ENCODE measurements around the gene MADD. TPM values are rescaled to one million over a fixed set of nuclear protein-coding genes. Genes with fewer than 3 reads are reported as not detected.

MADD gene
- total and polyA plus RNA-seq, 2 donors (not counting 3 experiments of a cell fraction or from before 2014, with no cell fraction given): 35.3 to 36.8 TPM

- CTCF ChIA-PET: interaction anchor here (1.0 to 1.9 kb wide), 4 partner anchors 8 to 20 kb away, joined by 3 to 6 read pairs (median 4); partner anchors contain the start of genes ACP2 and DDB2
- no peaks in the 10 kb centered on the region for H3K79me2 ChIP-seq (ENCODE audit: control insufficient read depth, insufficient read depth, low read length)
- no peak overlapping the region for H3K4me2 ChIP-seq (ENCODE audit: insufficient read depth, low read length)
- no peak for TF ChIP-seq GATA2 (IDR thresholded peaks at IDR 0.05; ENCODE audit: insufficient read depth, insufficient read length, low read depth, low read length)
- no peak for TF ChIP-seq FOS (IDR thresholded peaks at IDR 0.05; ENCODE audit: borderline replicate concordance, insufficient read depth, low read length)
- no peak for TF ChIP-seq POLR2A (IDR thresholded peaks at IDR 0.05; ENCODE audit: low read depth, low read length)
- TF ChIP-seq MYC (IDR thresholded peaks at IDR 0.05; ENCODE audit: low read depth, low read length): no peak
- no peak for TF ChIP-seq JUN (IDR thresholded peaks at IDR 0.05; ENCODE audit: borderline replicate concordance, insufficient read depth, insufficient read length, low read depth)
- TF ChIP-seq POLR2AphosphoS5 (IDR thresholded peaks at IDR 0.05; ENCODE audit: insufficient read depth, low read depth, low read length): no peak
- TF ChIP-seq CTCF (IDR thresholded peaks at IDR 0.05; ENCODE audit: extremely low read depth in 1 of 2, insufficient read depth in 1 of 2, low read depth in 1 of 2, low read length in 2 of 2): no peak
- TF ChIP-seq EZH2 (IDR thresholded peaks at IDR 0.05; ENCODE audit: borderline replicate concordance, low read depth, low read length, severe bottlenecking): no peak
- no peak for TF ChIP-seq MAX (IDR thresholded peaks at IDR 0.05; ENCODE audit: insufficient read depth, insufficient read length)
- no peaks in the 10 kb centered on the region for H3K9me1 ChIP-seq (replicated peaks; ENCODE audit: control insufficient read depth, extremely low read depth, insufficient read depth, low read length)
- no peak overlapping the region for H2AFZ ChIP-seq (ENCODE audit: low read depth, low read length)
- H3K9me3 ChIP-seq (replicated peaks; ENCODE audit: control insufficient read depth, insufficient read depth, low read length): no peaks in the 10 kb centered on the region
- dilution Hi-C loops (cut with MboI; ENCODE audit: extremely low pct_ligation_motif_present, low sequenced_read_pairs): no loop called here
- H3K27me3 ChIP-seq (ENCODE audit: control insufficient read depth in 2 of 2, insufficient read depth in 2 of 2, low read length in 2 of 2): no peaks in the 10 kb centered on the region
- H3K4me1 ChIP-seq (ENCODE audit: control insufficient read depth, extremely low read depth, insufficient read depth, low read length): no peaks in the 10 kb centered on the region
- peaks cover 6 to 10% of the 10 kb centered on the region in 2 experiments for H3K36me3 ChIP-seq (ENCODE audit: control insufficient read depth in 2 of 2, extremely low read depth in 1 of 2, insufficient read depth in 2 of 2, low read length in 2 of 2)
- no TSS peak for BruUV-seq (replicated peaks)
- no peak overlapping the region for H3K27ac ChIP-seq (ENCODE audit: insufficient read depth, low read depth, low read length)
- DNase-seq (ENCODE audit: low read depth, low spot score) (no peak), FAIRE-seq (no peak)
- POLR2A ChIA-PET: no interaction called here
- no peak overlapping the region for H3K9ac ChIP-seq (replicated peaks; ENCODE audit: extremely low read depth, insufficient read depth, low read length)
- intact Hi-C loops (cut with micrococcal nuclease): no loop called here
- no peaks in the 10 kb centered on the region for H4K20me1 ChIP-seq (replicated peaks; ENCODE audit: control insufficient read depth, extremely low read depth, insufficient read depth, low read length)
- no peak overlapping the region for H3K4me3 ChIP-seq (replicated peaks in 1 of 3; ENCODE audit: insufficient read depth in 1 of 3, low read depth in 1 of 3, low read length in 3 of 3)
Measured at GRCh38 chr11:47229161-47229560, 40.8 kb upstream of the MADD start.

Data from endothelial cell of umbilical vein (primary cell).